ENCODE results near the gene HAO1. TPM values are rescaled to one million over a fixed set of nuclear protein-coding genes. Genes with fewer than 3 reads are reported as not detected.

HAO1 gene
- total and polyA plus RNA-seq, 2 donors (not counting 3 experiments of a cell fraction or from before 2014, with no cell fraction given), result not detected

- peak; percentile 77 for TF ChIP-seq GATA2 (IDR thresholded peaks at IDR 0.05; ENCODE audit: insufficient read depth, insufficient read length, low read depth, low read length)
- no peak for TF ChIP-seq MYC (IDR thresholded peaks at IDR 0.05; ENCODE audit: low read depth, low read length)
- no peak for TF ChIP-seq MAX (IDR thresholded peaks at IDR 0.05; ENCODE audit: insufficient read depth, insufficient read length)
- peak; percentile 87 for TF ChIP-seq POLR2AphosphoS5 (IDR thresholded peaks at IDR 0.05; ENCODE audit: insufficient read depth, low read depth, low read length)
- TF ChIP-seq FOS (IDR thresholded peaks at IDR 0.05; ENCODE audit: borderline replicate concordance, insufficient read depth, low read length), result peak; percentile 97
- no peak for TF ChIP-seq EZH2 (IDR thresholded peaks at IDR 0.05; ENCODE audit: borderline replicate concordance, low read depth, low read length, severe bottlenecking)
- TF ChIP-seq POLR2A (IDR thresholded peaks at IDR 0.05; ENCODE audit: low read depth, low read length), result no peak
- peak; percentile 97 for TF ChIP-seq JUN (IDR thresholded peaks at IDR 0.05; ENCODE audit: borderline replicate concordance, insufficient read depth, insufficient read length, low read depth)
- no peak for TF ChIP-seq CTCF (IDR thresholded peaks at IDR 0.05; ENCODE audit: extremely low read depth in 1 of 2, insufficient read depth in 1 of 2, low read depth in 1 of 2, low read length in 2 of 2)
- ChIA-PET POLR2A (no interaction called here), CTCF (interaction anchor here (1.0 to 2.5 kb wide), 3 partner anchors 9 to 571 kb away, joined by 3 to 10 read pairs (median 5); no protein-coding TSS in a partner anchor)
- dilution Hi-C loops (cut with MboI; ENCODE audit: extremely low pct_ligation_motif_present, low sequenced_read_pairs) (no loop called here), intact Hi-C loops (cut with micrococcal nuclease) (loop anchor here (1.0 to 5.0 kb wide), 6 partner anchors 14 to 1714 kb away; no protein-coding TSS in a partner anchor)
- Histone ChIP-seq H3K4me1 (ENCODE audit: control insufficient read depth, extremely low read depth, insufficient read depth, low read length) (peaks cover 28% of the 10 kb centered on the region), H3K79me2 (ENCODE audit: control insufficient read depth, insufficient read depth, low read length) (no peaks in the 10 kb centered on the region), H3K9ac (replicated peaks; ENCODE audit: extremely low read depth, insufficient read depth, low read length) (no peak overlapping the region), H4K20me1 (replicated peaks; ENCODE audit: control insufficient read depth, extremely low read depth, insufficient read depth, low read length) (no peaks in the 10 kb centered on the region), H3K9me3 (replicated peaks; ENCODE audit: control insufficient read depth, insufficient read depth, low read length) (no peaks in the 10 kb centered on the region), H3K27me3 (ENCODE audit: control insufficient read depth in 2 of 2, insufficient read depth in 2 of 2, low read length in 2 of 2) (no peaks in the 10 kb centered on the region), H3K9me1 (replicated peaks; ENCODE audit: control insufficient read depth, extremely low read depth, insufficient read depth, low read length) (no peaks in the 10 kb centered on the region), H2AFZ (ENCODE audit: low read depth, low read length) (no peak overlapping the region), H3K4me2 (ENCODE audit: insufficient read depth, low read length) (peak overlapping the region; percentile 32), H3K27ac (ENCODE audit: insufficient read depth, low read depth, low read length) (peak overlapping the region; percentile 49), H3K36me3 (ENCODE audit: control insufficient read depth in 2 of 2, extremely low read depth in 1 of 2, insufficient read depth in 2 of 2, low read length in 2 of 2) (no peaks in the 10 kb centered on the region), H3K4me3 (replicated peaks in 1 of 3; ENCODE audit: insufficient read depth in 1 of 3, low read depth in 1 of 3, low read length in 3 of 3) (no peak overlapping the region)
- no TSS peak for BruUV-seq (replicated peaks)
- peak; percentile 87 for DNase-seq (ENCODE audit: low read depth, low spot score)
- peak; percentile 86 for FAIRE-seq
Measured at GRCh38 chr20:7856756-7857155, 83.5 kb downstream of the HAO1 start.

Data from endothelial cell of umbilical vein (primary cell).